ENCODE data around the gene TFDP3. TPM values are rescaled to one million over a fixed set of nuclear protein-coding genes. Genes with fewer than 3 reads are reported as not detected.

Gene TFDP3
- total and polyA plus RNA-seq, 9 donors = not detected

Other genes with a start within 250 kb of the TFDP3 start
- not detected for gene USP26, start 121.2 kb downstream of the TFDP3 start, total RNA-seq
- not detected for gene USP26, start 121.2 kb downstream of the TFDP3 start, polyA plus RNA-seq (ENCODE audit: insufficient read depth in 1 of 8, insufficient read length in 8 of 8, low replicate concordance in 1 of 8)
- gene GPC4, start 197.1 kb upstream of the TFDP3 start, total RNA-seq = 34.1 TPM
- 100 to 1,000 TPM in 2 of 8 donors, 10 to 100 TPM in 6; 76.0 to 107 (median 93.8) TPM for gene GPC4, start 197.1 kb upstream of the TFDP3 start, polyA plus RNA-seq (ENCODE audit: insufficient read depth in 1 of 8, insufficient read length in 8 of 8, low replicate concordance in 1 of 8)

Data from muscle of leg (tissue), 9 donors.